Measurements from ENCODE around the gene GAK. TPM values are rescaled to one million over a fixed set of nuclear protein-coding genes. Genes with fewer than 3 reads are reported as not detected.

Gene GAK
- polyA plus RNA-seq, 1 donor (not counting 4 experiments of a cell fraction or from before 2014, with no cell fraction given) = 18.4 TPM

- H2AFZ ChIP-seq (ENCODE audit: control insufficient read depth, low read length) = no peak overlapping the region
- H3K4me1 ChIP-seq (ENCODE audit: control insufficient read depth, extremely low read depth, insufficient read depth, low read length) = no peaks in the 10 kb centered on the region
- TF ChIP-seq CTCF (optimal IDR thresholded peaks at IDR 0.05 in 1 of 3, IDR thresholded peaks at IDR 0.05 in 1 of 3, conservative IDR thresholded peaks at IDR 0.05 in 1 of 3; ENCODE audit: extremely low read depth in 1 of 3, insufficient read depth in 2 of 3, low read length in 3 of 3) (no peak), EZH2 (IDR thresholded peaks at IDR 0.05; ENCODE audit: low read length) (no peak)
- H3K4me2 ChIP-seq (ENCODE audit: control insufficient read depth, extremely low read depth, insufficient read depth, low read depth, low read length) = no peak overlapping the region
- H3K36me3 ChIP-seq (ENCODE audit: control insufficient read depth in 2 of 2, extremely low read depth in 1 of 2, insufficient read depth in 2 of 2, low read length in 2 of 2) = peaks cover 23 to 27% of the 10 kb centered on the region in 2 experiments
- no peaks in the 10 kb centered on the region for H3K27me3 ChIP-seq (ENCODE audit: control insufficient read depth, extremely low read depth, insufficient read depth, low read length)
- no peaks in the 10 kb centered on the region for H3K9me1 ChIP-seq (ENCODE audit: control insufficient read depth, extremely low read depth, insufficient read depth, low read length)
- no peaks in the 10 kb centered on the region for H4K20me1 ChIP-seq (ENCODE audit: control insufficient read depth, extremely low read depth, insufficient read depth, low read length)
- no peaks in the 10 kb centered on the region for H3K9me3 ChIP-seq (ENCODE audit: control insufficient read depth, low read depth, low read length)
- H3K27ac ChIP-seq (ENCODE audit: control insufficient read depth, insufficient read depth, low read length) = no peak overlapping the region
- dilution Hi-C loops (cut with MboI; ENCODE audit: extremely low pct_ligation_motif_present, low sequenced_read_pairs) = no loop called here
- H3K79me2 ChIP-seq (ENCODE audit: control insufficient read depth, insufficient read depth, low read length) = no peaks in the 10 kb centered on the region
- FAIRE-seq (no peak), DNase-seq (ENCODE audit: low read depth, low spot score) (no peak)
- no peak overlapping the region for H3K4me3 ChIP-seq (ENCODE audit: control insufficient read depth in 2 of 3, extremely low read depth in 1 of 3, insufficient read depth in 2 of 3, low read depth in 1 of 3, low read length in 3 of 3)
- no peak overlapping the region for H3K9ac ChIP-seq (ENCODE audit: control insufficient read depth, extremely low read depth, insufficient read depth, low read length)
Measured at GRCh38 chr4:858831-859451, 73.2 kb downstream of the GAK start.

GRCh38 chr4:858041-858481, 74.1 kb downstream of the GAK start:
- Histone ChIP-seq H3K9me1 (ENCODE audit: control insufficient read depth, extremely low read depth, insufficient read depth, low read length) (no peaks in the 10 kb centered on the region), H3K9me3 (ENCODE audit: control insufficient read depth, low read depth, low read length) (no peaks in the 10 kb centered on the region), H2AFZ (ENCODE audit: control insufficient read depth, low read length) (no peak overlapping the region), H3K79me2 (ENCODE audit: control insufficient read depth, insufficient read depth, low read length) (no peaks in the 10 kb centered on the region), H3K4me2 (ENCODE audit: control insufficient read depth, extremely low read depth, insufficient read depth, low read depth, low read length) (no peak overlapping the region), H3K9ac (ENCODE audit: control insufficient read depth, extremely low read depth, insufficient read depth, low read length) (no peak overlapping the region), H3K27ac (ENCODE audit: control insufficient read depth, insufficient read depth, low read length) (no peak overlapping the region), H3K4me1 (ENCODE audit: control insufficient read depth, extremely low read depth, insufficient read depth, low read length) (no peaks in the 10 kb centered on the region), H3K36me3 (ENCODE audit: control insufficient read depth in 2 of 2, extremely low read depth in 1 of 2, insufficient read depth in 2 of 2, low read length in 2 of 2) (peaks cover 20 to 24% of the 10 kb centered on the region in 2 experiments), H4K20me1 (ENCODE audit: control insufficient read depth, extremely low read depth, insufficient read depth, low read length) (no peaks in the 10 kb centered on the region), H3K4me3 (ENCODE audit: control insufficient read depth in 2 of 3, extremely low read depth in 1 of 3, insufficient read depth in 2 of 3, low read depth in 1 of 3, low read length in 3 of 3) (no peak overlapping the region), H3K27me3 (ENCODE audit: control insufficient read depth, extremely low read depth, insufficient read depth, low read length) (no peaks in the 10 kb centered on the region)
- FAIRE-seq = no peak
- dilution Hi-C loops (cut with MboI; ENCODE audit: extremely low pct_ligation_motif_present, low sequenced_read_pairs) = no loop called here
- TF ChIP-seq CTCF (optimal IDR thresholded peaks at IDR 0.05 in 1 of 3, IDR thresholded peaks at IDR 0.05 in 1 of 3, conservative IDR thresholded peaks at IDR 0.05 in 1 of 3; ENCODE audit: extremely low read depth in 1 of 3, insufficient read depth in 2 of 3, low read length in 3 of 3) (no peak), EZH2 (IDR thresholded peaks at IDR 0.05; ENCODE audit: low read length) (no peak)
- no peak for DNase-seq (ENCODE audit: low read depth, low spot score)

Data from keratinocyte (primary cell).